Sigmoid colon (tissue), 7 donors: ENCODE results near the gene CCNF. TPM values are rescaled to one million over a fixed set of nuclear protein-coding genes. Genes with fewer than 3 reads are reported as not detected.

Experiments
- DNase-seq: peaks from one replicate; pipeline ENCODE4 v3.0.0-alpha.2; 2019
- H3K27ac ChIP-seq, 4 donors: fragments of 200-600 bp; sonication (generic); one replicate each; pipeline ENCODE4 v1.5.1; 2016 to 2019; ENCODE audit warnings: mild to moderate bottlenecking in 1 of 4
- H3K27me3 ChIP-seq, 3 donors: fragments of 200-600 bp; sonication (generic); one replicate each; pipeline ENCODE4 v1.5.1; 2019; ENCODE audit warnings: mild to moderate bottlenecking in 1 of 3
- H3K36me3 ChIP-seq, 4 donors: fragments of 200-600 bp; sonication (generic); one replicate each; pipeline ENCODE4 v1.5.1; 2016 to 2019
- H3K4me1 ChIP-seq, 4 donors: fragments of 200-600 bp; sonication (generic); one replicate each; pipeline ENCODE4 v1.5.1; 2017 to 2019
- H3K4me3 ChIP-seq, 4 donors: fragments of 200-600 bp; sonication (generic); one replicate each; pipeline ENCODE4 v1.5.1; 2017 to 2019; ENCODE audit warnings: mild to moderate bottlenecking in 2 of 4, moderate library complexity in 1 of 4
- H3K9me3 ChIP-seq, 4 donors: fragments of 200-600 bp in 3 of 4; sonication (generic) in 3 of 4; one replicate each; pipeline versions ENCODE4 v1.5.1 to v1.6.1; 2013 to 2019
- CTCF ChIP-seq, 4 experiments: fragments of 450-650 bp in 3 of 4; fragments of 200-600 bp in 1 of 4; IDR thresholded peaks; one replicate each; pipeline ENCODE4 v1.5.1; 2016 to 2019; ENCODE audit warnings: antibody characterized with exemption in 4 of 4, mild to moderate bottlenecking in 3 of 4, moderate library complexity in 2 of 4
- EP300 ChIP-seq, 4 donors: sonication (generic); formaldehyde crosslinking; IDR thresholded peaks; one replicate each; pipeline ENCODE4 v1.6.1; 2017; ENCODE audit warnings: antibody characterized with exemption in 4 of 4
- POLR2A ChIP-seq, 2 donors: fragments of 450-650 bp; IDR thresholded peaks; one replicate each; pipeline ENCODE4 v1.6.1; 2016; ENCODE audit warnings: antibody characterized with exemption in 2 of 2, mild to moderate bottlenecking in 2 of 2, moderate library complexity in 2 of 2
- POLR2AphosphoS5 ChIP-seq, 4 donors: sonication (generic); formaldehyde crosslinking; IDR thresholded peaks; one replicate each; pipeline ENCODE4 v1.6.1; 2017; ENCODE audit warnings: antibody characterized with exemption in 4 of 4
- WGBS, 2 donors: extraction: QIAGEN DNeasy Blood & Tissue Kit; methylation state at CpG; one replicate each; pipeline ENCODE4 v1.1.7; 2013; 5-methylcytosine and 5-hydroxymethylcytosine counted together
- intact Hi-C: fragments of 100-400 bp; cut with DNase I; formaldehyde crosslinking; loops from one replicate; pipeline ENCODE4 v1.15.1; 2023
- polyA plus RNA-seq, 3 donors: library from polyadenylated mRNA; stranded (reverse); fragments of 200-250 nt; gene quantifications; one replicate each; pipeline ENCODE4 v1.2.3, GENCODE V29; 2013
- total RNA-seq, 4 donors: library from RNA; depleted of rRNA; stranded (reverse); fragments of >200 nt; gene quantifications; one replicate each; pipeline ENCODE4 v1.1.0, GENCODE V29; 2016
- donor health status: healthy with polysubstance abuse.
- donor health status: Bipolar disorder and iron deficiency.
- donor health status: healthy.

The CCNF gene
- total and polyA plus RNA-seq, 7 donors: 0.60 to 11.6 (median 1.2) TPM

- intact Hi-C loops: loop anchor here (5.0 kb wide), 1 partner anchor 47 kb away; no protein-coding TSS in a partner anchor
- Histone ChIP-seq H3K36me3 (peaks cover 0 to 3% (median 0%) of the 10 kb centered on the region in 4 donors), H3K27me3 (no peaks in the 10 kb centered on the region), H3K4me3 (no peak overlapping the region), H3K9me3 (no peaks in the 10 kb centered on the region), H3K27ac (no peak overlapping the region), H3K4me1 (peaks cover 0 to 13% (median 12%) of the 10 kb centered on the region in 4 donors)
- no peak for TF ChIP-seq POLR2A (IDR thresholded peaks at IDR 0.05)
- no peak for DNase-seq
- WGBS, 2 donors: 96% methylated on average over 28 of the region's 28 CpGs
Observed at GRCh38 chr16:2455081-2455845, 26.0 kb downstream of the CCNF start.

GRCh38 chr16:2456551-2457153 is 27.4 kb downstream of the CCNF start:
- H3K9me3 ChIP-seq: no peaks in the 10 kb centered on the region
- intact Hi-C loops: loop anchor here (5.0 kb wide), 1 partner anchor 46 kb away; no protein-coding TSS in a partner anchor
- peaks cover 0 to 3% (median 0%) of the 10 kb centered on the region in 4 donors for H3K36me3 ChIP-seq
- no peak overlapping the region for H3K4me3 ChIP-seq
- DNase-seq: no peak
- TF ChIP-seq POLR2A (IDR thresholded peaks at IDR 0.05): no peak
- no peak for TF ChIP-seq POLR2AphosphoS5 (IDR thresholded peaks at IDR 0.05)
- no peak for TF ChIP-seq EP300 (IDR thresholded peaks at IDR 0.05)
- TF ChIP-seq CTCF (IDR thresholded peaks at IDR 0.05): no peak
- H3K4me1 ChIP-seq: peaks cover 0 to 17% (median 16%) of the 10 kb centered on the region in 4 donors
- H3K27me3 ChIP-seq: no peaks in the 10 kb centered on the region
- WGBS, 2 donors: 96% methylated on average over 21 of the region's 21 CpGs
- no peak overlapping the region for H3K27ac ChIP-seq

- peaks cover 0 to 17% (median 16%) of the 10 kb centered on the region in 4 donors for H3K4me1 ChIP-seq
Observed at GRCh38 chr16:2457267-2457666, 28.0 kb downstream of the CCNF start.

GRCh38 chr16:2457946-2458345 is 28.7 kb downstream of the CCNF start:
- Histone ChIP-seq H3K4me3 (no peak overlapping the region), H3K27me3 (no peaks in the 10 kb centered on the region), H3K36me3 (peaks cover 0 to 3% (median 0%) of the 10 kb centered on the region in 4 donors), H3K9me3 (no peaks in the 10 kb centered on the region), H3K27ac (no peak overlapping the region), H3K4me1 (peaks cover 0 to 17% (median 16%) of the 10 kb centered on the region in 4 donors)
- WGBS, 2 donors: 85 to 86% methylated on average over 7 of the region's 7 CpGs
- intact Hi-C loops: loop anchor here (5.0 kb wide), 1 partner anchor 44 kb away; no protein-coding TSS in a partner anchor
- TF ChIP-seq POLR2AphosphoS5 (IDR thresholded peaks at IDR 0.05): no peak
- no peak for TF ChIP-seq POLR2A (IDR thresholded peaks at IDR 0.05)
- no peak for TF ChIP-seq CTCF (IDR thresholded peaks at IDR 0.05)
- TF ChIP-seq EP300 (IDR thresholded peaks at IDR 0.05): no peak
- no peak for DNase-seq

More at GRCh38 chr16:2457267-2457666, 28.0 kb downstream of the CCNF start:
- Histone ChIP-seq H3K27me3 (no peaks in the 10 kb centered on the region), H3K27ac (no peak overlapping the region), H3K4me3 (no peak overlapping the region), H3K36me3 (peaks cover 0 to 3% (median 0%) of the 10 kb centered on the region in 4 donors), H3K9me3 (no peaks in the 10 kb centered on the region)
- intact Hi-C loops: loop anchor here (5.0 kb wide), 1 partner anchor 45 kb away; no protein-coding TSS in a partner anchor
- 82% methylated on average over 13 of the region's 13 CpGs for WGBS, 2 donors
- no peak for DNase-seq
- TF ChIP-seq POLR2A (IDR thresholded peaks at IDR 0.05): no peak
- TF ChIP-seq POLR2AphosphoS5 (IDR thresholded peaks at IDR 0.05): no peak
- no peak for TF ChIP-seq EP300 (IDR thresholded peaks at IDR 0.05)
- TF ChIP-seq CTCF (IDR thresholded peaks at IDR 0.05): no peak
